Measurements from ENCODE around the gene NPEPL1.

DNA sequence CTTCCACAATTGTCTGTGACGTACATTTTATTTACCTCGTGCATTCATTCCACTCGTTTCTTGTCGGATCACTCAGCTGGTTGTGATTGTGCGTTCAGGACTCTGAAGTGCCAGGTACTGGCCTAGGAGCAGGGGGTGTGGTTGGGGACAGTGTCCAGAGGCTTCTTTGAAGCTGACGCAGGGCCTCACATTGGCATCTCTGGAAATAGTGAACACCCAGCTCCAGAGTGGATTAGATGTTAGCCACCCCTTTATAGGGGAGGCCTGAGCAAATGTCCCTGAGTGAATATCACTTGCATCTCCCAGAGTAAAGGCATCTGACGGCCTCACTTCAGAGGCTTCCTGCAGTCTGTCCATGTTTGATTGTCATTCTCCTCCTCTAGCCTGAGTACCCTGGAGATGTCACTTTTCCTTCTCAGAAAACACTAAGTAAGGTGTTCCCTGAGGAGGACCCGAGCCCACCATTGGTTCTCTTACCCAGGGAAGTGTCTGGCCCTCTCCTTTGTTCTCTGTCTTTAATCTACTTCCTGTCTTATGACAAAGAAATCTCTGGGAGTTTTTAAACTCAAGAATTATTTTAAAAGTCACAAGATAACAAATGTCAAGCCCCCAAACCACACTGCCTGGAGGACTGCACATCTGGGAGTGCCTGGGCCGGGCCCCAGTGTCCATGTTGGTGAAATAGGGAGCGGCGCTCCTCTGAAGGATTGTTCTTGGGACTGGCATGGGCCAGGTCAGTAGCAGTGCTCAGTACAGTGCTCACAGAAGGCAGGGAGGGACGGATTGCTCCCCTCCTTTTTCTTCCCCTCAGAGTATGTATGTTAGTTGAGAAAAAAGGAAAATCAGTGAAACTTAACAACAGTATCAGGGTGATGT, 30.8 kb upstream of the NPEPL1 start:
- TF ChIP-seq, protein P1, sequence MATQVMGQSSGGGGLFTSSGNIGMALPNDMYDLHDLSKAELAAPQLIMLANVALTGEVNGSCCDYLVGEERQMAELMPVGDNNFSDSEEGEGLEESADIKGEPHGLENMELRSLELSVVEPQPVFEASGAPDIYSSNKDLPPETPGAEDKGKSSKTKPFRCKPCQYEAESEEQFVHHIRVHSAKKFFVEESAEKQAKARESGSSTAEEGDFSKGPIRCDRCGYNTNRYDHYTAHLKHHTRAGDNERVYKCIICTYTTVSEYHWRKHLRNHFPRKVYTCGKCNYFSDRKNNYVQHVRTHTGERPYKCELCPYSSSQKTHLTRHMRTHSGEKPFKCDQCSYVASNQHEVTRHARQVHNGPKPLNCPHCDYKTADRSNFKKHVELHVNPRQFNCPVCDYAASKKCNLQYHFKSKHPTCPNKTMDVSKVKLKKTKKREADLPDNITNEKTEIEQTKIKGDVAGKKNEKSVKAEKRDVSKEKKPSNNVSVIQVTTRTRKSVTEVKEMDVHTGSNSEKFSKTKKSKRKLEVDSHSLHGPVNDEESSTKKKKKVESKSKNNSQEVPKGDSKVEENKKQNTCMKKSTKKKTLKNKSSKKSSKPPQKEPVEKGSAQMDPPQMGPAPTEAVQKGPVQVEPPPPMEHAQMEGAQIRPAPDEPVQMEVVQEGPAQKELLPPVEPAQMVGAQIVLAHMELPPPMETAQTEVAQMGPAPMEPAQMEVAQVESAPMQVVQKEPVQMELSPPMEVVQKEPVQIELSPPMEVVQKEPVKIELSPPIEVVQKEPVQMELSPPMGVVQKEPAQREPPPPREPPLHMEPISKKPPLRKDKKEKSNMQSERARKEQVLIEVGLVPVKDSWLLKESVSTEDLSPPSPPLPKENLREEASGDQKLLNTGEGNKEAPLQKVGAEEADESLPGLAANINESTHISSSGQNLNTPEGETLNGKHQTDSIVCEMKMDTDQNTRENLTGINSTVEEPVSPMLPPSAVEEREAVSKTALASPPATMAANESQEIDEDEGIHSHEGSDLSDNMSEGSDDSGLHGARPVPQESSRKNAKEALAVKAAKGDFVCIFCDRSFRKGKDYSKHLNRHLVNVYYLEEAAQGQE (IDR thresholded peaks at IDR 0.05; ENCODE audit: insufficient read depth in 1 of 2, low read depth in 2 of 2, low read length in 2 of 2): no peak
- TF ChIP-seq POLR2AphosphoS5 (IDR thresholded peaks at IDR 0.05; ENCODE audit: low read depth, low read length) (no peak), TAF1 (IDR thresholded peaks at IDR 0.05; ENCODE audit: borderline replicate concordance, insufficient read depth, low read length) (no peak)

Measured in PFSK-1 (cell line).